Loucy (cell line): ENCODE data around the gene NR2F1-AS1.

Source experiments
- H2AFZ ChIP-seq: fragments of 200-600 bp; sonication (generic); 2 replicates; pipeline ENCODE4 v1.6.0; 2016; ENCODE audit warnings: antibody characterized with exemption, mild to moderate bottlenecking, low read length, moderate library complexity
- H3F3A ChIP-seq: fragments of 200-600 bp; 2 replicates; pipeline ENCODE4 v1.6.0; 2016; ENCODE audit warnings: antibody characterized with exemption, low read depth, mild to moderate bottlenecking
- H3K27me3 ChIP-seq: fragments of 200-600 bp; sonication (generic); 2 replicates; pipeline ENCODE4 v1.6.1; 2014; ENCODE audit warnings: low read length, mild to moderate bottlenecking; ENCODE audit not compliant: insufficient read depth, poor library complexity, severe bottlenecking
- H3K36me3 ChIP-seq: fragments of 200-600 bp; sonication (generic); 2 replicates; pipeline ENCODE4 v1.6.1; 2016; ENCODE audit warnings: low read length; ENCODE audit not compliant: insufficient read depth
- H3K4me1 ChIP-seq: fragments of 200-600 bp; sonication (generic); 2 replicates; pipeline ENCODE4 v1.5.1; 2014; ENCODE audit warnings: low read length, mild to moderate bottlenecking; ENCODE audit not compliant: insufficient read depth, poor library complexity, severe bottlenecking
- H3K4me2 ChIP-seq: fragments of 200-600 bp; sonication (generic); 2 replicates; pipeline ENCODE4 v1.6.0; 2014; ENCODE audit warnings: antibody characterized with exemption, low read length, low read depth, mild to moderate bottlenecking; ENCODE audit not compliant: poor library complexity, severe bottlenecking
- H3K4me3 ChIP-seq: fragments of 200-600 bp; sonication (generic); 2 replicates; pipeline ENCODE4 v1.5.1; 2014; ENCODE audit warnings: low read length, mild to moderate bottlenecking, mixed read lengths; ENCODE audit not compliant: poor library complexity, severe bottlenecking
- H3K79me2 ChIP-seq: fragments of 200-600 bp; sonication (generic); 2 replicates; pipeline ENCODE4 v1.6.1; 2014; ENCODE audit warnings: low read length; ENCODE audit not compliant: insufficient read depth
- H3K9ac ChIP-seq: fragments of 200-600 bp; sonication (generic); 2 replicates; pipeline ENCODE4 v1.6.0; 2014; ENCODE audit warnings: mild to moderate bottlenecking, low read depth, low read length, moderate library complexity; ENCODE audit not compliant: poor library complexity, severe bottlenecking
- H3K9me2 ChIP-seq: fragments of 200-600 bp; sonication (generic); replicated peaks from 2 replicates; pipeline ENCODE4 v1.6.1; 2016; ENCODE audit warnings: low read depth, low read length, mixed read lengths
- H3K9me3 ChIP-seq: fragments of 200-600 bp; sonication (generic); 2 replicates; pipeline ENCODE4 v1.6.1; 2014; ENCODE audit warnings: mild to moderate bottlenecking, antibody characterized with exemption, low read length, low read depth; ENCODE audit not compliant: insufficient read depth
- H4K20me1 ChIP-seq: fragments of 200-600 bp; sonication (generic); 2 replicates; pipeline ENCODE4 v1.6.0; 2014; ENCODE audit warnings: antibody characterized with exemption, low read length, mild to moderate bottlenecking; ENCODE audit not compliant: insufficient read depth, poor library complexity, severe bottlenecking
- CTCF ChIP-seq: fragments of 200-600 bp; sonication (generic); conservative IDR thresholded peaks from 2 replicates; pipeline ENCODE4 v1.5.1; 2014; ENCODE audit warnings: mild to moderate bottlenecking, antibody characterized with exemption, low read length
- EZH2phosphoT487 ChIP-seq: fragments of 200-600 bp; IDR thresholded peaks from 2 replicates; pipeline ENCODE4 v1.6.1; 2018; ENCODE audit warnings: antibody characterized with exemption, mild to moderate bottlenecking, moderate library complexity, borderline replicate concordance

The NR2F1-AS1 gene

GRCh38 chr5:93595420-93596147, 14.6 kb upstream of the NR2F1-AS1 start:
- Histone ChIP-seq H3K4me3 (no peak overlapping the region), H3K79me2 (no peaks in the 10 kb centered on the region), H3K9ac (no peak overlapping the region), H3K4me2 (no peak overlapping the region), H3K4me1 (no peaks in the 10 kb centered on the region), H3K27me3 (no peaks in the 10 kb centered on the region), H3K9me3 (no peaks in the 10 kb centered on the region), H3K9me2 (no peaks in the 10 kb centered on the region), H4K20me1 (no peaks in the 10 kb centered on the region), H2AFZ (no peak overlapping the region), H3K36me3 (no peaks in the 10 kb centered on the region), H3F3A (no peaks in the 10 kb centered on the region)
- no peak for TF ChIP-seq CTCF

- Histone ChIP-seq H3K36me3 (no peaks in the 10 kb centered on the region), H3K4me2 (no peak overlapping the region), H3K79me2 (no peaks in the 10 kb centered on the region), H3K4me3 (no peak overlapping the region), H4K20me1 (no peaks in the 10 kb centered on the region), H3F3A (no peaks in the 10 kb centered on the region), H3K9me3 (no peaks in the 10 kb centered on the region), H2AFZ (no peak overlapping the region), H3K4me1 (no peaks in the 10 kb centered on the region), H3K9me2 (no peaks in the 10 kb centered on the region), H3K9ac (no peak overlapping the region), H3K27me3 (no peaks in the 10 kb centered on the region)
- TF ChIP-seq EZH2phosphoT487 = no peak
- no peak for TF ChIP-seq CTCF
These were observed 13.8 kb upstream of the NR2F1-AS1 start for GRCh38 chr5:93594591-93595419.

- Histone ChIP-seq H3K27me3 (no peaks in the 10 kb centered on the region), H3F3A (no peaks in the 10 kb centered on the region), H3K9ac (no peak overlapping the region), H2AFZ (no peak overlapping the region), H3K4me3 (no peak overlapping the region), H3K79me2 (no peaks in the 10 kb centered on the region), H3K36me3 (no peaks in the 10 kb centered on the region), H3K4me2 (no peak overlapping the region), H4K20me1 (no peaks in the 10 kb centered on the region), H3K9me2 (no peaks in the 10 kb centered on the region), H3K4me1 (no peaks in the 10 kb centered on the region), H3K9me3 (no peaks in the 10 kb centered on the region)
- TF ChIP-seq CTCF = no peak
- TF ChIP-seq EZH2phosphoT487 = no peak
These were observed 12.6 kb upstream of the NR2F1-AS1 start for GRCh38 chr5:93593476-93594131.
